ENCODE results near the gene RALBP1.
"Not testable (repeated sequence)": the region's sequence is repeated elsewhere in the genome, so short reads cannot be mapped to it uniquely, and the experiment has no call there.

RALBP1 gene

DNA sequence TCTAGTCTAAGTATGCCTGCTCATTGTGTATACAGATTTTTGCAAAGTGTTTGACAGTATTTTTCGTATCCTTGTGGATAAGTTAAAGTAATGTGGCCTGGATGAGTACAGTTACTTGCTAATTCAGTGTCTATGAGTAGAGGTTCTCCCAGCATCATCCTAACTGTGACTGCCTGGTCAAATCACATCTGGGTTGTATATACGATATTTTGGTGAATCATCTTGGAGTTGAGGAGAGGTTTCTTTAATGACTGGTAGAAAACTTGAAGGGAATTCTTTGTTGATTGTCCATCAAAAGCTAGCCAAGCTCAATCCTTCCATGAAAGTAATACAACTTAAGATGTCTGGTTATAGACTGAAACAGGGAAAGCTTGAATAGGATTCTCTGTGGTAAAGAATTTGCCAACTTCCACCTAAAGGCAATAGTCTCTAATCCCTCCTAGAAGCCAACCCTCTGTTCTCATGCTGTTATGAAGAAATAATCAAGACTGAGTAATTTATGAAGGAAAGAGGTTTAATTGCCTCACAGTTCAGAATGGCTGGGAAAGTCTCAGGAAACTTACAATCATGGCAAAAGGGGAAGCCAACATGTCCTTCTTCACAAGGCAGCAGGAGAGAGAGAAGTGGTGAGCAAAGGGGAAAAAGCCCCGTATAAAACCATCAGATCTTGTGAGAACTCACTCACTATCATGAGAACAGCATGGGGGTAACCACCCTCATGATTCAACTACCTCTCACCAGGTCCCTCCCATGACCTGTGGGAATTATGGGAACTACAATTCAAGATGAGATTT is 19.4 kb upstream of the RALBP1 start:
- DNase-seq: no peak

DNA sequence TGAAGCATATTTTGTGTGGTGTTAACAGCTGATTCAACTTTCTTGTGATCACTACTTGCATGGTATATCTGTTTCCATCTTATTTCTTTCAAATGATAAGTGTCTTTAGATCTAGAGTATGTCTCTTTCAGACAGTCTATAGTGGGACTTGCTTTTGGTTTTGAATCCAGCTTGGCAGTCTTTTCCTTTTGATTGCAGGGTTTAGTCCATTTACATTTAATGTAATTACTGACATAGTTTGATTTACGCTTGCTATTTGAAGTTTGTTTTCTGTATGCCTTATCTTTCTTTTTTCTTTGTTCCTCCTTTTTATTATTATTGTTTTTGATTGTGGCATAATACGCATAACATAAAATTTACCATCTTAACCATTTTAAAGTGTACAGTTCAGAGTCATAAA is 9.2 kb upstream of the RALBP1 start:
- DNase-seq: no peak

DNA sequence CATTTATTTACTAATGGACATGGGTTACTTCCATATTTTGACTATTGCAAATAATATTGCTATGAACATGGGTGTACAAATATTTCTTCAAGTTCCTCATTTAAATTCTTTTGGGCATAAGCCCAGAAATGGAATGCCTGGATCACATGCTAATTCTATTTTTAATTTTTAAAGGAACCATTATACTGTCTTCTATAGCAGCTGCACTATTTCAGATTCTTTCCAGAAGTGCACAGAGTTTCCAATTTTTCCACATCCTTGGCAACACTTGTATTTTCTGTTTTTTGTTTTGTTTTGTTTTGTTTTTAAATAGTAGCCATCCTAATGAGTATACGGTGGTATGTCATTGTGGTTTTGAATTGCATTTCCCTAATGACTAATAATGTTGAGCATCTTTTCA is 8.5 kb upstream of the RALBP1 start:
- DNase-seq: no peak

DNA sequence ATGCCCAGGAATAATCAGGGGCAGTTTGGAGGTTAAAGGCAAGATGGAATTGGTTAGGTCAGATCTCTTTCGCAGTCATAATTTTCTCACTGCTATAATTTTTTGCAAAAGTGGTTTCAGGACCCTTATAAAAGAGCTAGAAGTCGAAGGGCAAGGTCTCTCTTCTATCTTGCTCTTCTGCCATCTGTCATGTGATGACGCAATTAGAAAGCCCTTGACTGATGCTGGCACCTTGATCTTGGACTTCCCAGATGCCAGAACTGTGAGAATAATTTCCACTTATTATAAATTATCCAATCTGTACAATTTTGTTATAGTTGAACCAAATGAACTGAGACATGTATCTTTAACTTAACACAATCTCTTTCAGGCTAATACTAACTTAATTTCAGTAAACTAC is 6.3 kb upstream of the RALBP1 start:
- DNase-seq: no peak

DNA sequence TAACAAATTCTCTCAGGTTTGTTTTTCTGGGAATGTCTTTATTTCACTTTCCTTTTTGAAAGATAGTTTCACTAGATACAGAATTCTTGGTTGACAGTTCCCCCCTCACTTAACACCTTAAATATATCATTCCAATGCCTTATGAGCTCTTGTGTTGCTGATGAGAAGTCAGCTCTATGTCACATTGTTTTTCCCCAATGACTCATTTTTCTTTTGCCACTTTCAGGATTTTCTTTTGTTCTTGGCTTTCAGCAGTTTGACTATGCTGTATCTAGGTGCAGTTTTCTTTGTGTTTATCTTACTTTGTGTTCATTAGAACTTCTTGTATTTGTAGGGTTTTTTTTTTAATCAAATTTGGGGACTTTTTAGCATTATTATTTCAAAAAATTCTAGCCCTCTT is 5.6 kb upstream of the RALBP1 start:
- DNase-seq: peak; percentile 22

DNA sequence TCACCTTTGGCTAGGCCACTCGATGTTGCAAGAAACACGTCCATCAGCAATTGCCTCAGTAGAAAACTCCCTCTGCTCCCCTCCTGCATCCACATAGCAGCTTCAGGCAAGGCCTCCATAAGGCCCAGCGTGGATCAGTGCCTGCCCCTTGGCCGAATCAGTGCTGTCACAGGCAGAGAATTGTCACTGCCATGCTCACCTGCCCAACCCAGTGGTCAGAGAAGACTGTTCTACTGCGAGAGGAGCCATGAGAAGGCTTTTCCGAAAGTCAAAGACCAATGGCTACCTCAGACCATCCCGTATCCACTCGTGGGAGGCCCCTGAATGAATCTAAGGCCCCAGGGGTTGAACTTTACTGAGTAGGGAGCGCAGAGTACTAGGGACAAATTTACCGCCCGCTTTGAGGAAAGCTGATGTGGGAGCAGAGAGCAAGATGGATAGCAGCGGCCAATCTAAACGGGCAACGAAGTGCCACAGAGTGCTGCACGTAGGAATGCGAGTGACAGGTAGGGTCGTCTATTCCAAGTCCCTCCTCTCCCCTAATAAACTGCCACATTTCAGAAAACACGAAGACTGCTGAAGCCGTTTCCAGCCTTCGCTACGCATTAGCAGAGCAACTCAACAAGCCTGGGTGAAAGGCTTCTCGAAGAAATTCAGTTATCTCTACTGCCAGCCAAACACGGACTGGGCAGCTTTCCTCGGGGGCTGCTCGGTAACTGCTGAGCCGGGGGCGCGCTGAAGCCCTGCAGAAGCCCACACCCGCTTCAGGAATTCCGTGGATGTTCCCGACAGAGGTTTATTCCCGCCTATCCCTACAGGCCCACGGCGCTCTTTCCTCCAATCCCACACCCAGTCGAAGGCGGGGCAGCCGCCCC is 968 bp upstream of the RALBP1 start:
- DNase-seq: peak; percentile 58

DNA sequence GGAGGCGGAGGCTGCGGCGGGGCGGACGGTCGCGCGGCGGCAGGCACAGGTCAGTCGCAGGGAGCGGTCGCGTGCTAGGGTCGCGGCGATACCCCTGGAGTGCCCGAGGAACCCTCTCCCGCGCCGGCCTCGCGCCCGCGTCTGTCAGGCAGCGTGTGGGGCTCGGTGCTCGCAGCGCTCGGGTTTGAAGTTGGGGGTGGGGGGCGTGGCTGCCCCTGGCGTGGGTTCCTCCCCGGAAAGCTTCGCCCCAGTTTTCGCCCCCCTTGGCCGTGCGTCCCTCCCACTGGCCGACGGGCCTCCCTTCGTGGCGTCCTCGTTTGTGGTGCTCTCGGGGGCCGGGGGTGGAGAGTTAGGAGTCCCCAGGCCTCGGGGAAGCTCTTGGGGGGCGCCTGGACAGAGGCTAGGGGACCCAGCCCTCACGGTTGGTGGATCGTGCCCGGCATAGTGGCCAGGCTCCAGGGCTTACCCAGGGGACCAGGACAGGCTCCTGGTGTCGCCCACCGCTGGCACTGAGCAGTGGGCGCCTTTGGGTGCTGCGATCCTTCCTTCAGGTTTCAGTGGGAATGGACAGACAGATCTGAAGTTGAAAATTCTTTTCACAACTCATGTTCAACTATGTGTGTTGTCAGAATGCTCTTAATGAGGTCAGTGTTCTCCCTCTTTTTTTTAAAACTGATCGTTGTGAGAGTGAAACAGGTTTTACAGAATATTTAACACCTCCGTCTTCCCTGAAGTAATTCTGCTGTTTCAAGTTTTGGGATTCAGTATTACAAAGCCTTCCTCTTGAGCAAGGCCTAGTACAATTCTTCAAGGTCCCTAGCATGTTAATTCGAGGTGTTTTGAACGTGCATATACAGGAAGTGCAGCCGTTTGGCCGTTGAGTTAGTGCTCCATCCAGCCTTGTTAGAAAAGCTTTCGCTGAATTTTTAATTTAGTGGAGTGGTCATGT is 604 bp downstream of the RALBP1 start:
- peak; percentile 68 for DNase-seq

DNA sequence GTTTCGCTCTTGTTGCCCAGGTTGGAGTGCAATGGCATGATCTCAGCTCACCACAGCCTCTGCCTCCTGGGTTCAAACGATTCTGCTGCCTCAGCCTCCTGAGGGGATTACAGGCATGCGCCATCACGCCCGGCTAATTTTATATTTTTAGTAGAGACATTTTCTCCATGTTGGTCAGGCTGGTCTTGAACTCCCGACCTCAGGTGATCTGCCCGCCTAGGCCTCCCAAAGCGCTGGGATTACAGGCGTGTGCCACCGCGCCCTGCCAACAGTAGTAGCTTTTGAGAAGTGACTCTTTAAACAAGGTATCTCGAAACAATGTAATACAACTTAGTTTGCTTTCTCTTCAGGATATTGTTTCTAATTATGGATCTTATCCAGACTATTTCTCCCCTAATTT is 1.6 kb downstream of the RALBP1 start:
- DNase-seq: not testable (repeated sequence)

DNA sequence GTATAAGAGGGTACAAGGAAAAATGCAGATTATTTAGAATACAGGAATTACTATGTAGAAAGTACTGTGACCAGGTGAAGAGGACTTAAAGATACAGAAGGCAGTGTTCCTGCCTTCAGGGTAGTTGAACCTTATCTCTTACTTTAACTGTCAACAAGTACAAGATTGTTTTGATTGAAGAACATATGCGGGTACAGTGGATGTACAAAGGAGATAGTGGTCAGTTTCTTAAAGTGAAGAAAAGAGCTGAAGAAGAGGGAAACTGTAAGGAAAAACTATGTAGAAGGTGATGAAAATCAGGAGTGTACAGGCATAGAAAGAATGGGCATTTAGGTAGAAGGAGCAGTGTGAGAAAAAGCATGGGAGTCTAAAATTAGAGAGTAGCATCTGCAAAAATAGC is 2.2 kb downstream of the RALBP1 start:
- no peak for DNase-seq

DNA sequence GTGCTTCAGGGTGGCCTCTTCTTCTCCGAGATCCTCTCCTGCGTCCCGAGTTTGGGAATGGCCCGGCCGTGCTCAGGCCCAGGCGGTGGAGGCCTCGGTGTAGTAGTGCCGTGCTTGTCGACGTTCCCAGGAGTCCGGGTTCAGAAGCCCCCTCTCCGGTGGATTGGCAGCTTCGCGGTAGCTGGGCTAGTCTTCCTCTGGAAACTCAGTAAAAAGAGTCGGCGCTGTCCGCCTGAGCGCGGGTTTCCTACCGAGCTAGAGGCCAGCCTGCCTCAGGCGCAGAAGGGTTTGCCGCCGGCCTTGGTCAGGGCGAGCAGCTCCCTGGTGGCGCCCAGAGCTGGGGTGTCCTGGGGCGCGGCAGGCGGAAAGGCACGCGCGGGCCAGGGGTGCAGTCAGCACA is 3.2 kb downstream of the RALBP1 start:
- no peak for DNase-seq

DNA sequence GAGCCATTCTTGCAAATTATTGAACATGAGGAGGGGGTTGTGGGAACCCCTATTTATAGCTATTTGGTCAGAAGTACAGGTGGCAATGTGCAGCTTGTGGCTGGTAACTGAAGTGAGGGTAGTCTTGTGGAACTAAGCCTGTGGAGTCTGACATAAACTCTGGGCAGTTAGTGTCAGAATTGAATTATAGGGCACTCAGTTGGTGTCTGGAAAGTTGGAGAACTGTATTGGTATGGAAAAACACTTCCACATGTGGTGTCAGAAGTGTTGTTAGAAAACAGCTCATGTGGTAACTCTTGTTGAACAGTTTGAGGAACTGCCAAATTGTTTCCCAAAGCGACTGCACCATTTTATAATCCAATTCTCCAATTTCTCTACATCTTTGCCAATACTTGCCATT is 7.5 kb downstream of the RALBP1 start:
- no peak for DNase-seq

DNA sequence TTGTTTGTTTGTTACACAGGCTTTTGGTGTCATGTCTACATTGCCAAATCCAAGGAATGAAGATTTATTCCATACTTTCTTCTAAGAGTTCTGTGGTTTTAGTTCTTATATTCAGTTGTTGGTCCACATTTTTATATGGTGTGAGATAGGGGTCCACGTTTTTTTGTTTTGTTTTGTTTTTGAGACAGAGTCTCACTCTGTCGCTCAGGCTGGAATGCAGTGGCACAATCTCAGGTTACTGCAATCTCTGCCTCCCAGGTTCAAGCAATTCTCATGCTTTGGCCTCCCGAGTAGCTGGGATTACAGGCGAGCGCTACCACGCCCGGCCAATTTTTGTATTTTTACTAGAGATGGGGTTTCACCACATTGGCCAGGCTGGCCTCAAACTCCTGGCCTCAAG is 8.2 kb downstream of the RALBP1 start:
- no peak for DNase-seq

DNA sequence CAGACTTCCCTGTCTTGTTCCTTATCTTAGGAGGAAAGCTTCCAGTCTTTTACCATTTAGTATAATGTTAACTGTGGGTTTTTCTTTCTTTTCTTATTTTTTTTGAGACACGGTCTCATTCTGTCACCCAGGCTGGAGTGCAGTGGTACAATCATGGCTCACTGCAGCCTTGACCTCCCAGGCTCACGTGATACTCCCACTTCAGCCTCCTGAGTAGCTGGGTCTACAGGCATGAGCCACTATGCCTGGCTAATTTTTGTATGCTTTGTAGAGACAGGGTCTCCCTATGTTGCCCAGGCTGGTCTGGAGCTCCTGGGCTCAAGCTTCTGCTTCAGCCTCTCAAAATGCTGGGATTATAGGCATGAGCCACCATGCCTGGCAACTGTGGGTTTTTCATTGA is 9.5 kb downstream of the RALBP1 start:
- not testable (repeated sequence) for DNase-seq

DNA sequence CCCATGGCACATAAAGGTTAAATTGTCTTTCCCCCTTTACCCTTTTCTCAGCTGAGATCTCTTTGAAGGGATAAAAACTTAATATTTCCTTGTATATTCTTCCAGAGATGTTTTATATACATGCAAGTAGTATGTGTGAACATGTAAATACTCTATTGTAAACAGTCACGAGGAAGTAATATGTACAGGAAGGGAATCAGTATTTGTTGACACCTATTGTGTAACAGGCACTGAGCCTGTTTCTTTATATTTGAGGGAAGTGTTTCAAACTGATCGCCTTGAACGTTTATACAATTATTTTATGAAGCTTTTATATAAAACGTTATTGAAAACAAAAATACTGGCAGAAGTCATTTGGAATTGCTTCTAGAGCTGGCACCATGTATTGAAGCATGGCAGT is 13.2 kb downstream of the RALBP1 start:
- DNase-seq: peak; percentile 28

DNA sequence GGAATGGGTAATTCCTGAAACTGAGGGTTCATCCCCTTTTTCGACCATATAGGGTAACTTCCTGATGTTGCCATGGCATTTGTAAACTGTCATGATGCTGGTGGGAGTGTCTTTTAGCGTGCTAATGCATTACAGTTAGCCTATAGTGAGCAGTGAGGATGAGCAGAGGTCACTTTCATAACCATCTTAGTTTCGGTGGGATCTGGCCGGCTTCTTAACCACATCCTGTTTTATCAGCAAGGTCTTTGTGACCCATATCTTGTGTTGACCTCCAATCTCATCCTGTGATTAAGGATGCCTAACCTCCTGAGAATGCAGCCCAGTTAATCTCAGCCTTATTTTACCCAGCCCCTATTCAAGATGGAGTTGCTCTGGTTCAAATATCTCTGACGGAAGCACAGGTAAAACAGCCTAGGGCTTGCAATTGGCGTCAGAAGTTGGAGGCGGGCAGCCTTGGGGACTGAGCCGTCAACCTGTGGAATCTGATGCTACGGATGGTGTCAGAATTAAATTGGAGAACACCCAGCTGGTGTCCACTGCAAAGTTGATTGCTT is 19.5 kb downstream of the RALBP1 start:
- DNase-seq: no peak

DNA sequence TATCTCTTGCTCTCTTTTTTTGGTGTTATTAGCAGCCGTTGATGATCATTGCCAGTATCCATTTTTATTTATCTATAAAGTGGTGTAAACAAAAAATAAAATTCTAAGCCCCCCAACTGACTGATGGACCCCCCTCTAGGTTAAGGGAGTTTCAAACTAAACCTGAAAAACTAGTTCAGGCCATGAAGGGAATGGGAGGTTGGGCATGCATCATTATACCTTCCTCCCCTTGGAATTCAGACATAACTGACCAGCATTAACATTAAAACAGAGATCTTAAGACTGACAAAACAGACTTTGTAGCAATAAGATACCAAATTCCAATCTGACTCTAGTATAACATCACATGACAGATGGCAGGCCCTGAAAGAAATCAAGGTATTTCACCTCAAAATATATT is 20.2 kb downstream of the RALBP1 start:
- no peak for DNase-seq

DNA sequence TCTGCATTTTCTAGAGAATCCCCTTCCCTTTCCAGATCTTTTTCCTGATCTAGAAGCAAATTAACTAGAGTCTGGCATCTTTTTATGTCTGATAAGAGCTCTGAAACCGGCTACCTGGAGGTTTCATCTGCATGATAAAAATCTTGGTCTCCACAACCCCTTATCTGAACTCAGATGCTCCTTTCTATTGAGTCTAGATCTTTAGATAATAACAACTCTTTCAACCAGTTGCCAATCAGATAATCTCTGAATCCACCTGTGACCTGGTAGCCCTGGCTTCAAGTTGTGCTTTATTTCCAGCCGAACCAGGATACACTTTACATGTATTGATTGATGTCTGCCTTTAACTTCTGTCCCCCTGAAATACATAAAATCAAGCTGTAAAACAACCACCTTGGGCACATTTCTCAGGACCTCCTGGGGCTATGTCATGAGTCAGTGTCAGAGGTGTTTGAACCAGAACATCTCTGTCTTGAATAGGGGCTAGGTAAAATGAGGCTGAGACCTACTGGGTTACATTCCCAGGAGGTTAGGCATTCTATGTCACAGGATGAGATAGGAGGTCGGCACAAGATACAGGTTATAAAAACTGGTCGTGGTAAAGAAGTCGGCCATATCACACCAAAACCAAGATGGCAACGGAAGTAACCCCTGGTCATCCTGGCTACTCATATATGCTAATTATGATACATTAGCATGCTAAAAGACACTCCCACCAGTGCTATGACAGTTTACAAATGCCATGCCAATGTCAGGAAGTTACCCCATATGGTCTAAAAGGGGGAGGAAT is 20.8 kb downstream of the RALBP1 start:
- DNase-seq: no peak

DNA sequence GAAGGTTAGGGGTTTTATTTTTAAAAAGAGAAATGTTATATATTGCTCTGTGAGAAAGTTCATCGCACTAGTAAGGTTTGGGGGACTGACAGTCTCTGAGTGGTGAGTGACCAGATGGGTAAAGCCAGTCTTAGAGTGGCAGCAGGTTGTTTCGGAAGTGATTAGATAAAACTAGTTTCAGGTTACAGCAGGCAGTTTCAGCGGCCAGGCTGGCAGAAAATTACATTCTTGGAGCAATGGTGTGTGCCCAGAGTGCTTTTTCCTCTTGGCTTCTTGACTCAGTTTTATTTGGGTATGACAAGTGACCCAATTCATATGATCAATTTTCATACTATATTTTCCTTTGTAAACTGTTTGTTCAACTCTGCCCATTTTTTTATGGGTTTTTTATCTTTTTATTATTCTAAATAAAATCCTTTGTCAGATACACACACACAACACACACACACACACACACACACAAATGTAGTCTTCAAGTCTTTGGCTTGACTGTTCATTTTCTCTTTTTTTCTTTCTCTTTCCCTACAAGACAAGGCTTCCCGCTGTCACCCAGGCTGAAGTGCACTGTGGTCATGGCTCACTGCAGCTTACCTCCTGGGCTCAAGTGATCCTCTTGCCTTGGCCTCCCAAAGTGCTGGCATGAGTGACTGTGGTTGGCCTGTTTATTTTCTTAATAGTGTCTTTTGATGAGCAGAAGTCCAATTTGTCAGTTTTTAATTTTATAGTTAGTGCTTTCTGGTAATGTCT is 30.9 kb downstream of the RALBP1 start:
- peak; percentile 57 for DNase-seq

DNA sequence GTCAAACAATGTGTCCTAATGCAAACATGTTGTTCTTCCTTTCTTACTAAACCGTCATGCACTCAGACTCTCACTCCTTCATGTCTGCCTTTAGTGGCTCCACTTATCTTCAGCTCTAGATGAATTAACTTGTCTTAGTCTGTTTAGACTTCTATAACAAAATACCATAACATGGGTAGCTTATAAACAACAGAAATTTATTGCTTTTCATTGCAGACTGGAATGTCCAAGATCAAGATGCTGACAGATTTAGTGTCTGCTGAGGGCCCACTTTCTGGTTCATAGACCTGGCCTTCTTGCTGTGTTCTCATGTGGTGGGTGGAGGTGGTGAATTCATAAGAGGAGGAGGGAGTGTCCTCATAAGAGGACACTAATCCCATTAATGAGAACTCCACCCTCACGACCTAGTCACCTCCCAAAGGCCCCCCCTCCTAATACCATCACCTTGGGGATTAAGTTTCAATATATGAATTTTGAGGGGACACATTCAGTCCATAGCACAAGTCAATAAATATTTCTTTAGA is 32.3 kb downstream of the RALBP1 start:
- DNase-seq: no peak

DNA sequence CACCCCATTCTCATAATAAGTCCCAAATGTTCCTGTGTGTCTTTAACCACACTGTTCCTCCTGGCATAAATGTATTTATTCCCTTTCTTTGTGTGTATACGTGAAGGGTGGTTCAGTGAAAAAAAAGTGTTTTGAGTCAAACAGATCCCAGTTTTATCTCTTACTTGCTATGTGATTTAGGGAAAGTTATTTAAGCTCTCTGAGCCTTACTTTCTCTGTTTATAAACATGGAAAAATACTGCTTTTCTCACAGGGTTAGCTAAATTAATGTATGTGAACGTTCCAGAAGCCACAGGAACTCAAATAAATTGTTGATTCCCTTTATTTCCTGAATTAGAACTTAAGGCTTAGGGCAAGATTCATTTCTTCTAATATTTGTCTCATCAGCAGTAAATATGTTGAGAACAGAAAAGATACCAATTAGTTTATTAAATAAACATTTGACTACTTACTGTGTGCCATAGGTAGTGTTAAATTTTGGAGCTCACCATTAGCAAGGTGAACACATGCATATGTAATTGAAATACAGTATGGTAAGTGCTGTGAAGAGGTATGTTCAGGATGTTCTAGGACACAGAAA is 33.2 kb downstream of the RALBP1 start:
- DNase-seq: no peak

All from DMS53 (cell line).